Measurements from ENCODE around the gene CDC42BPA.

- TF ChIP-seq TAF1 (IDR thresholded peaks at IDR 0.05; ENCODE audit: borderline replicate concordance, low read depth, low read length), result no peak
- no peak for TF ChIP-seq POLR2AphosphoS5 (IDR thresholded peaks at IDR 0.05; ENCODE audit: low read depth, low read length)
Measured at GRCh38 chr1:227003165-227003564, 315.1 kb downstream of the CDC42BPA start.

All from GM12892 (cell line).